ENCODE data around the gene NUP62.

The NUP62 gene

GRCh38 chr19:49913720-49914119 is 15.6 kb downstream of the NUP62 start:
- H3K4me3 ChIP-seq (ENCODE audit: low read depth, low read length) = no peak overlapping the region

GRCh38 chr19:49912965-49913685 is 16.2 kb downstream of the NUP62 start:
- no peak overlapping the region for H3K4me3 ChIP-seq (ENCODE audit: low read depth, low read length)
- TF ChIP-seq CTCF (IDR thresholded peaks at IDR 0.05; ENCODE audit: low read depth, low read length) = no peak

More at GRCh38 chr19:49913720-49914119, 15.6 kb downstream of the NUP62 start:
- TF ChIP-seq CTCF (IDR thresholded peaks at IDR 0.05; ENCODE audit: low read depth, low read length) = no peak

- no peak overlapping the region for H3K4me3 ChIP-seq (ENCODE audit: low read depth, low read length)
- TF ChIP-seq CTCF (IDR thresholded peaks at IDR 0.05; ENCODE audit: low read depth, low read length) = no peak
Observed at GRCh38 chr19:49911381-49912145, 17.7 kb downstream of the NUP62 start.

- H3K4me3 ChIP-seq (ENCODE audit: low read depth, low read length) = no peak overlapping the region
- no peak for TF ChIP-seq CTCF (IDR thresholded peaks at IDR 0.05; ENCODE audit: low read depth, low read length)
Observed at GRCh38 chr19:49910179-49910578, 19.1 kb downstream of the NUP62 start.

- no peak overlapping the region for H3K4me3 ChIP-seq (ENCODE audit: low read depth, low read length)
Observed at GRCh38 chr19:49908480-49909420, 20.6 kb downstream of the NUP62 start.

More at GRCh38 chr19:49908480-49909420, 20.6 kb downstream of the NUP62 start:
- TF ChIP-seq CTCF (IDR thresholded peaks at IDR 0.05; ENCODE audit: low read depth, low read length) = no peak
